ENCODE results near the gene PRDM10.

- TF ChIP-seq CTCF (conservative IDR thresholded peaks at IDR 0.05; ENCODE audit: low read depth, low read length) (no peak), EZH2 (IDR thresholded peaks at IDR 0.05; ENCODE audit: borderline replicate concordance, low read depth, low read length, poor library complexity, severe bottlenecking) (no peak)
These were observed 44.5 kb upstream of the PRDM10 start for GRCh38 chr11:130047141-130047540.

Data from A673 (cell line).